Fibroblast of the aortic adventitia (primary cell): ENCODE measurements around the gene TMEM89. TPM values are rescaled to one million over a fixed set of nuclear protein-coding genes. Genes with fewer than 3 reads are reported as not detected.

Experiments
- DNase-seq: peaks from one replicate; pipeline ENCODE4 v3.0.0-alpha.2; 2010; ENCODE audit warnings: low read depth
- H3K4me3 ChIP-seq: 2 replicates; pipeline ENCODE4 v1.5.1; 2011; ENCODE audit warnings: low read depth, mild to moderate bottlenecking, control low read depth, low read length, moderate library complexity
- total RNA-seq: library from RNA; depleted of rRNA; stranded (reverse); fragments of >200 nt; gene quantifications from 2 replicates; pipeline ENCODE4 v1.2.3, GENCODE V29; 2012; ENCODE audit warnings: low replicate concordance
- TF ChIP-seq, protein P1 (sequence below): IDR thresholded peaks from 2 replicates; pipeline ENCODE4 v1.5.1; 2011; ENCODE audit warnings: mild to moderate bottlenecking, low read length, control low read depth, inconsistent platforms; ENCODE audit not compliant: insufficient read depth

The TMEM89 gene
- total RNA-seq, 1 donor: not detected

DNA sequence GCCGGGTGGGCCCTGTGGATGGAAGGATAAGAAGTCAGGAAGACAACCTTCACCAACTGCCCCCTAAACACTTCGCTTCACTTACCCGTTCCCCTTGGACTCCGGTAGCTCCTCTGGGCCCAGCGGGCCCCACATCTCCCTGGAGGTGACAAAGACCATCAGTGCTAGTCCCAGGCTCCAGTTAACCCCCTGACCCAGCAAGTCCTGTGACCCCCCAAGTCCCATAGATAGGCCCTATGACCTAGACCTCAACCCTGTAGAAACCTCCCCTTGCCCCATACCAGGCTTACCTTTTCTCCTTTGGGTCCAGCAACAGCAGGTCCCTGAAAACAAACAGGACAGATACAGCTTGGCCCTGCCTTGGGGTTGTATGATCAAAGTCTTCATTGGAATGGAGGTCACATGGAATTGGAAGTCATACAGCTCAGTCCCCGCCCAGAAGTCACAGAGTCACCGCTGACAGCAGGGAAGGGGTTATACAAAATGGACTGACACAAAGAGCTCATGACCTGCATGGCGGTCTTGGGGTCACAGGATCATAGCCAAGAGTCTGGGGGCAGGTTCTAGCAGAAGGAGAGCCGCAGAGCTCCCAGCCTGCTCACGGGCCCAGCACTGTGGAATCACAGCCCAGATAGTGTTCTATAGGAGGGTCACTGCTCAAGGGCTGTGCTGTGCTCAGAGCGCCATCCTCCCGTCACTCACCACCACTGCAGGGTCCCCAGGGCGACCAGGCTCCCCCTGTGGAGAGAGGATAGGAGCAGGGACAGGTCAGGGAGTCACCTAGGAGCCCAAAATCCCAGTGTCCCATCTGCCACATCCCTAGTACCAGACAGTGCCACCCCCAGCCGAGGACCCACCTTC, 39.7 kb downstream of the TMEM89 start:
- TF ChIP-seq, protein P1, sequence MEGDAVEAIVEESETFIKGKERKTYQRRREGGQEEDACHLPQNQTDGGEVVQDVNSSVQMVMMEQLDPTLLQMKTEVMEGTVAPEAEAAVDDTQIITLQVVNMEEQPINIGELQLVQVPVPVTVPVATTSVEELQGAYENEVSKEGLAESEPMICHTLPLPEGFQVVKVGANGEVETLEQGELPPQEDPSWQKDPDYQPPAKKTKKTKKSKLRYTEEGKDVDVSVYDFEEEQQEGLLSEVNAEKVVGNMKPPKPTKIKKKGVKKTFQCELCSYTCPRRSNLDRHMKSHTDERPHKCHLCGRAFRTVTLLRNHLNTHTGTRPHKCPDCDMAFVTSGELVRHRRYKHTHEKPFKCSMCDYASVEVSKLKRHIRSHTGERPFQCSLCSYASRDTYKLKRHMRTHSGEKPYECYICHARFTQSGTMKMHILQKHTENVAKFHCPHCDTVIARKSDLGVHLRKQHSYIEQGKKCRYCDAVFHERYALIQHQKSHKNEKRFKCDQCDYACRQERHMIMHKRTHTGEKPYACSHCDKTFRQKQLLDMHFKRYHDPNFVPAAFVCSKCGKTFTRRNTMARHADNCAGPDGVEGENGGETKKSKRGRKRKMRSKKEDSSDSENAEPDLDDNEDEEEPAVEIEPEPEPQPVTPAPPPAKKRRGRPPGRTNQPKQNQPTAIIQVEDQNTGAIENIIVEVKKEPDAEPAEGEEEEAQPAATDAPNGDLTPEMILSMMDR: no peak
- no peak for DNase-seq
- H3K4me3 ChIP-seq: no peak overlapping the region

- DNase-seq: no peak
- TF ChIP-seq, protein P1: no peak
- no peak overlapping the region for H3K4me3 ChIP-seq
Observed at GRCh38 chr3:48576647-48577046, 44.9 kb downstream of the TMEM89 start.

DNA sequence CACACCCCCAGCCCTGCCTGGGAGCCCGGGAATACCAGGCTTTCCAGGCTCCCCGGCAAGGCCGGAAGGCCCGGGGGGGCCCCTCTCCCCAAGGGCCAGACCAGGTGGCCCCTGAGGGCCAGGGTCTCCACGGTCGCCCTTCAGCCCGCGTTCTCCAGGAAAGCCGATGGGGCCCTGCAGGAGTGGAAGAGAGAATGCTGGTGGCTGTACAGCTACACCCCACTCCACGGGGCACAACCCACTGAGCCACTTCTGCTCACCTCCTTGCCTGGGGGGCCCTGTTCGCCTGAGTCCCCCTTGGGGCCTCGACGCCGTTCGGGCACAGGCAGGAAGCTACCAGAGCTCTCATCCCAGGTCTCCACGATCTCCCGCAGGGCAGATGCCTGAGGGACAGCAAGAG, 46.2 kb downstream of the TMEM89 start:
- no peak for DNase-seq
- no peak overlapping the region for H3K4me3 ChIP-seq
- TF ChIP-seq, protein P1: no peak

- H3K4me3 ChIP-seq: no peak overlapping the region
- no peak for DNase-seq
- TF ChIP-seq, protein P1: no peak
Observed at GRCh38 chr3:48573973-48574585, 47.5 kb downstream of the TMEM89 start.

GRCh38 chr3:48572517-48572916, 49.1 kb downstream of the TMEM89 start:
- TF ChIP-seq, protein P1: no peak
- H3K4me3 ChIP-seq: no peak overlapping the region
- DNase-seq: no peak

- DNase-seq: no peak
- no peak overlapping the region for H3K4me3 ChIP-seq
- TF ChIP-seq, protein P1: no peak
Observed at GRCh38 chr3:48571938-48572337, 49.6 kb downstream of the TMEM89 start.

Other genes starting within 250 kb of the TMEM89 start
- 0.27 TPM in 1 of 2 replicates, not detected in the other for gene FBXW12, start 249.6 kb downstream of the TMEM89 start, total RNA-seq
- gene PLXNB1, start 191.7 kb downstream of the TMEM89 start, total RNA-seq: 30.0 and 59.5 TPM in 2 replicates
- gene CCDC51, start 181.7 kb downstream of the TMEM89 start, total RNA-seq: 19.3 and 38.0 TPM in 2 replicates
- 234 and 390 TPM in 2 replicates for gene TMA7, start 181.5 kb downstream of the TMEM89 start, total RNA-seq
- gene ATRIP, start 175.0 kb downstream of the TMEM89 start, total RNA-seq: 4.0 and 14.5 TPM in 2 replicates
- 60.4 and 107 TPM in 2 replicates for gene SHISA5, start 117.6 kb downstream of the TMEM89 start, total RNA-seq
- 4.7 and 6.1 TPM in 2 replicates for gene PFKFB4, start 65.0 kb downstream of the TMEM89 start, total RNA-seq
- gene UCN2, start 58.0 kb downstream of the TMEM89 start, total RNA-seq: 0.54 TPM in 1 of 2 replicates, not detected in the other
- gene COL7A1, start 26.4 kb downstream of the TMEM89 start, total RNA-seq: 8.6 and 10.2 TPM in 2 replicates
- 97.2 and 196 TPM in 2 replicates for gene UQCRC1, start 12.1 kb downstream of the TMEM89 start, total RNA-seq
- 11.6 and 19.5 TPM in 2 replicates for gene SLC26A6, start 13.7 kb upstream of the TMEM89 start, total RNA-seq
- 0.81 and 0.98 TPM in 2 replicates for gene CELSR3, start 41.1 kb upstream of the TMEM89 start, total RNA-seq
- gene NCKIPSD, start 64.1 kb upstream of the TMEM89 start, total RNA-seq: 8.1 and 20.0 TPM in 2 replicates
- 35.7 and 44.3 TPM in 2 replicates for gene IP6K2, start 95.5 kb upstream of the TMEM89 start, total RNA-seq
- 33.9 and 43.4 TPM in 2 replicates for gene PRKAR2A, start 226.1 kb upstream of the TMEM89 start, total RNA-seq